HG02571 (cell line): ENCODE measurements around the gene PARD3B.

Experiments
- ATAC-seq: cut with Tn5 transposase; IDR thresholded peaks from one replicate; pipeline ENCODE4 v1.9.1; 2021; ENCODE audit warnings: mild to moderate bottlenecking, moderate library complexity; ENCODE audit not compliant: unreplicated experiment

The PARD3B gene

GRCh38 chr2:204647626-204648025 is 102.4 kb downstream of the PARD3B start:
- no peak for ATAC-seq

- no peak for ATAC-seq
These were observed 105.3 kb downstream of the PARD3B start for GRCh38 chr2:204650611-204651010.

GRCh38 chr2:204652063-204652462 is 106.8 kb downstream of the PARD3B start:
- ATAC-seq = no peak

- ATAC-seq = no peak
These were observed 109.4 kb downstream of the PARD3B start for GRCh38 chr2:204654669-204655068.

- ATAC-seq = no peak
These were observed 109.8 kb downstream of the PARD3B start for GRCh38 chr2:204655101-204655500.

GRCh38 chr2:204655626-204656025 is 110.4 kb downstream of the PARD3B start:
- ATAC-seq = no peak

GRCh38 chr2:204657024-204657423 is 111.7 kb downstream of the PARD3B start:
- ATAC-seq = no peak

- no peak for ATAC-seq
These were observed 117.7 kb downstream of the PARD3B start for GRCh38 chr2:204662956-204663355.

GRCh38 chr2:204663816-204664425 is 118.6 kb downstream of the PARD3B start:
- no peak for ATAC-seq

- ATAC-seq = no peak
These were observed 119.4 kb downstream of the PARD3B start for GRCh38 chr2:204664708-204665121.

GRCh38 chr2:204665207-204665606 is 119.9 kb downstream of the PARD3B start:
- ATAC-seq = no peak

- no peak for ATAC-seq
These were observed 120.5 kb downstream of the PARD3B start for GRCh38 chr2:204665771-204666170.

- ATAC-seq = no peak
These were observed 122.7 kb downstream of the PARD3B start for GRCh38 chr2:204667990-204668389.

- ATAC-seq = no peak
These were observed 124.1 kb downstream of the PARD3B start for GRCh38 chr2:204669382-204669781.

GRCh38 chr2:204670124-204670523 is 124.8 kb downstream of the PARD3B start:
- no peak for ATAC-seq

GRCh38 chr2:204670756-204671155 is 125.5 kb downstream of the PARD3B start:
- ATAC-seq = no peak

- no peak for ATAC-seq
These were observed 127.5 kb downstream of the PARD3B start for GRCh38 chr2:204672772-204673171.

GRCh38 chr2:204673877-204674276 is 128.6 kb downstream of the PARD3B start:
- ATAC-seq = no peak

- ATAC-seq = no peak
These were observed 132.8 kb downstream of the PARD3B start for GRCh38 chr2:204678031-204678430.

GRCh38 chr2:204680576-204680975 is 135.3 kb downstream of the PARD3B start:
- ATAC-seq = no peak

GRCh38 chr2:204681412-204681811 is 136.1 kb downstream of the PARD3B start:
- no peak for ATAC-seq

- ATAC-seq = no peak
These were observed 138.1 kb downstream of the PARD3B start for GRCh38 chr2:204683384-204683783.

- ATAC-seq = no peak
These were observed 141.1 kb downstream of the PARD3B start for GRCh38 chr2:204686406-204686805.
